GM12878 (cell line): Measurements from ENCODE around the gene DTX4.

Experiments
- ATF3 ChIP-seq: IDR thresholded peaks from 2 replicates; pipeline ENCODE4 v1.6.1; 2011; ENCODE audit warnings: low read depth, mild to moderate bottlenecking, low read length, moderate library complexity, borderline replicate concordance; ENCODE audit errors: extremely low read depth
- BRCA1 ChIP-seq: IDR thresholded peaks from 2 replicates; pipeline ENCODE4 v1.6.1; 2011; ENCODE audit warnings: low read depth, low read length, improper control_type of control experiment
- CTCF ChIP-seq, 3 experiments: IDR thresholded peaks in 2 of 3; conservative IDR thresholded peaks in 1 of 3; 2 replicates each; pipeline ENCODE4 v1.5.1; 2011; ENCODE audit warnings: low read depth in 3 of 3, low read length in 3 of 3, mild to moderate bottlenecking in 3 of 3, control low read depth in 2 of 3, moderate library complexity in 2 of 3, inconsistent platforms in 1 of 3, mixed read lengths in 1 of 3; ENCODE audit not compliant: control insufficient read depth in 2 of 3, insufficient read depth in 1 of 3; ENCODE audit errors: extremely low read depth in 1 of 3
- EZH2 ChIP-seq: IDR thresholded peaks from 2 replicates; pipeline ENCODE4 v1.6.1; 2012; ENCODE audit warnings: low read depth, mild to moderate bottlenecking, control low read depth, inconsistent platforms, low read length, borderline replicate concordance; ENCODE audit not compliant: control insufficient read depth
- FOS ChIP-seq: IDR thresholded peaks from 3 replicates; pipeline ENCODE4 v1.6.1; 2011; ENCODE audit warnings: borderline replicate concordance; ENCODE audit not compliant: insufficient read length; ENCODE audit errors: extremely low read depth
- HSF1 ChIP-seq: fragments of 150-350 bp; IDR thresholded peaks from 2 replicates; pipeline ENCODE4 v1.6.1; 2014; ENCODE audit warnings: mild to moderate bottlenecking, low read depth, low read length
- JUNB ChIP-seq: IDR thresholded peaks from 2 replicates; pipeline ENCODE4 v1.6.1; 2016; ENCODE audit warnings: antibody characterized with exemption, mild to moderate bottlenecking
- NFXL1 ChIP-seq: fragments of 450-650 bp; IDR thresholded peaks from 2 replicates; pipeline ENCODE4 v1.6.1; 2017; ENCODE audit warnings: antibody characterized with exemption, mild to moderate bottlenecking, borderline replicate concordance
- PML ChIP-seq: IDR thresholded peaks from 2 replicates; pipeline ENCODE4 v1.6.1; 2012; ENCODE audit warnings: low read length, inconsistent platforms
- POLR2AphosphoS5 ChIP-seq: IDR thresholded peaks from 2 replicates; pipeline ENCODE4 v1.6.1; 2011; ENCODE audit warnings: mild to moderate bottlenecking, low read length, inconsistent platforms
- SMC3 ChIP-seq: IDR thresholded peaks from 2 replicates; pipeline ENCODE4 v1.6.1; 2011; ENCODE audit warnings: low read length, improper control_type of control experiment, borderline replicate concordance

- no peak for TF ChIP-seq SMC3
- no peak for TF ChIP-seq POLR2AphosphoS5
- TF ChIP-seq JUNB, result 0 out of 2 replicates have a peak, but pooled peaks have one; percentile 27
- TF ChIP-seq CTCF (IDR thresholded peaks at IDR 0.05 in 2 of 3, conservative IDR thresholded peaks at IDR 0.05 in 1 of 3; ENCODE audit: control insufficient read depth in 2 of 3, extremely low read depth in 1 of 3, insufficient read depth in 1 of 3, low read depth in 3 of 3, low read length in 3 of 3), result no peak
- TF ChIP-seq FOS, result no peak
- no peak for TF ChIP-seq EZH2
- TF ChIP-seq PML, result no peak
- TF ChIP-seq ATF3, result no peak
- TF ChIP-seq NFXL1, result no peak
- TF ChIP-seq BRCA1, result no peak
- TF ChIP-seq HSF1, result no peak
Observed at GRCh38 chr11:59151761-59152160, 20.2 kb upstream of the DTX4 start.
